Mammary epithelial cell (primary cell): ENCODE data around the gene BRD4.

Source experiments
- EZH2 ChIP-seq: IDR thresholded peaks from 2 replicates; pipeline ENCODE4 v1.6.1; 2012; ENCODE audit warnings: low read length, inconsistent platforms, borderline replicate concordance
- TF ChIP-seq, protein P1 (sequence below), 2 donors: IDR thresholded peaks in 1 of 2; conservative IDR thresholded peaks in 1 of 2; 2 replicates each; pipeline ENCODE4 v1.5.1; 2011 to 2012; ENCODE audit warnings: inconsistent platforms in 2 of 2, low read length in 2 of 2, mild to moderate bottlenecking in 2 of 2, control low read depth in 1 of 2, low read depth in 1 of 2; ENCODE audit not compliant: insufficient read depth in 1 of 2; ENCODE audit errors: extremely low read depth in 1 of 2

DNA sequence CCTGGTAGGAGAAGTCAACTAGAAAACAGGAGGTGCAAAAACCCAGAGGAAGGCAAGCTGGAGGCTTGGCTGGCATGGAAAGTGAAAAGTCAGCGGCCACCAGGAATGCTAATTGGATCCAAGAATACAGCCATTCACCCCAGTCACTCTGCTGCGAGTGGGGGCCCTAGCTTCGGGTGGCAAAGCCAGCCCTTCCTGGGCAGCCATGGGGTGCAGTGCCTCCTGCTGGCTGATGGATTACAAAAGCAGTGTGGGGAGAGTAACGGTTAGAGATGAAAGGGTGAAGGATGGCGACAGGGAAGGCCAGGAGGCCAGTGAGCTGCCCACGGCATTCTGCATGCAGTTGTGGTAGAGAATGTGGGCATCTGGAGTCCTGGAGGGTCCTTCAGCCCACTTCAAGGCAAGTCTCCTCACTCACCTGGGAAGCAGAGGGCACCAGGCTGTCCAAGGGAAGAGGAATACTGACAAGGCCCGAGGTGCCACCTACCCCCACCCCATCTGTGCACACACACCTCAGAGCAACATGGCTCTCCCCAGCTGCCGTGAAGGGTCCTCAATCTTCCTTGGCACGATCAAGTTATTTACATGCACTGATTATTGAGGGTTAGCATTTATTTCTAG is 79.8 kb downstream of the BRD4 start:
- TF ChIP-seq, protein P1, sequence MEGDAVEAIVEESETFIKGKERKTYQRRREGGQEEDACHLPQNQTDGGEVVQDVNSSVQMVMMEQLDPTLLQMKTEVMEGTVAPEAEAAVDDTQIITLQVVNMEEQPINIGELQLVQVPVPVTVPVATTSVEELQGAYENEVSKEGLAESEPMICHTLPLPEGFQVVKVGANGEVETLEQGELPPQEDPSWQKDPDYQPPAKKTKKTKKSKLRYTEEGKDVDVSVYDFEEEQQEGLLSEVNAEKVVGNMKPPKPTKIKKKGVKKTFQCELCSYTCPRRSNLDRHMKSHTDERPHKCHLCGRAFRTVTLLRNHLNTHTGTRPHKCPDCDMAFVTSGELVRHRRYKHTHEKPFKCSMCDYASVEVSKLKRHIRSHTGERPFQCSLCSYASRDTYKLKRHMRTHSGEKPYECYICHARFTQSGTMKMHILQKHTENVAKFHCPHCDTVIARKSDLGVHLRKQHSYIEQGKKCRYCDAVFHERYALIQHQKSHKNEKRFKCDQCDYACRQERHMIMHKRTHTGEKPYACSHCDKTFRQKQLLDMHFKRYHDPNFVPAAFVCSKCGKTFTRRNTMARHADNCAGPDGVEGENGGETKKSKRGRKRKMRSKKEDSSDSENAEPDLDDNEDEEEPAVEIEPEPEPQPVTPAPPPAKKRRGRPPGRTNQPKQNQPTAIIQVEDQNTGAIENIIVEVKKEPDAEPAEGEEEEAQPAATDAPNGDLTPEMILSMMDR (conservative IDR thresholded peaks at IDR 0.05 in 1 of 2, IDR thresholded peaks at IDR 0.05 in 1 of 2; ENCODE audit: extremely low read depth in 1 of 2, insufficient read depth in 1 of 2, low read depth in 1 of 2, low read length in 2 of 2): peak; percentile 47 to 64
- no peak for TF ChIP-seq EZH2
